HepG2 (cell line): ENCODE measurements around the gene ZFHX3. TPM values are rescaled to one million over a fixed set of nuclear protein-coding genes. Genes with fewer than 3 reads are reported as not detected.

Experiments used
- BRCA1 ChIP-seq: sonication (generic); formaldehyde crosslinking; IDR thresholded peaks from 2 replicates; pipeline ENCODE4 v1.4.0; 2020; ENCODE audit warnings: missing genetic modification reagents
- HINFP ChIP-seq: sonication (generic); formaldehyde crosslinking; IDR thresholded peaks from 2 replicates; pipeline ENCODE4 v1.4.0; 2020; ENCODE audit warnings: low read depth, mild to moderate bottlenecking, missing genetic modification reagents
- MTF1 ChIP-seq: sonication (generic); formaldehyde crosslinking; IDR thresholded peaks from 2 replicates; pipeline ENCODE4 v1.5.0; 2020; ENCODE audit warnings: missing genetic modification reagents
- PHF20 ChIP-seq: sonication (generic); formaldehyde crosslinking; IDR thresholded peaks from 2 replicates; pipeline ENCODE4 v1.5.0; 2020; ENCODE audit warnings: mild to moderate bottlenecking, missing genetic modification reagents
- ZBTB40 ChIP-seq, 2 experiments: fragments of 450-650 bp in 1 of 2; sonication (generic) in 1 of 2; formaldehyde crosslinking in 1 of 2; IDR thresholded peaks; 2 replicates each; pipeline versions ENCODE4 v1.6.1 to v1.8.0; 2016 to 2022; ENCODE audit warnings: antibody characterized with exemption in 1 of 2, mild to moderate bottlenecking in 1 of 2, missing genetic modification reagents in 1 of 2
- ZFYVE20 ChIP-seq: sonication (generic); formaldehyde crosslinking; IDR thresholded peaks from 2 replicates; pipeline ENCODE4 v1.8.0; 2023; ENCODE audit warnings: low read depth, mild to moderate bottlenecking, moderate library complexity, missing genetic modification reagents, borderline replicate concordance
- ZNF382 ChIP-seq: sonication (generic); formaldehyde crosslinking; IDR thresholded peaks from 2 replicates; pipeline ENCODE4 v1.5.0; 2020; ENCODE audit warnings: missing genetic modification reagents, mild to moderate bottlenecking, borderline replicate concordance
- polyA plus RNA-seq, 8 experiments: library from polyadenylated mRNA; depleted of rRNA in 3 of 8; stranded (reverse) in 7 of 8; unstranded in 1 of 8; fragments of >200 nt; fragmentation: Illumina TruSeq in 4 of 8; extraction: Trizol in 4 of 8; gene quantifications; 2 replicates each; pipeline versions ENCODE4 v1.2.1 to v1.2.3, GENCODE V29; 2011 to 2016; ENCODE audit warnings: low read depth in 4 of 8, missing spikeins in 1 of 8, mixed read lengths in 1 of 8; ENCODE audit not compliant: insufficient read depth in 1 of 8
- total RNA-seq, 5 experiments: library from RNA; depleted of rRNA; stranded (reverse); fragments of >200 nt; fragmentation: Illumina TruSeq; extraction: Trizol; gene quantifications; 2 replicates each; pipeline ENCODE4 v1.2.3, GENCODE V29; 2016; ENCODE audit warnings: low read depth in 1 of 5
- TF ChIP-seq, protein P1 (sequence below): sonication (generic); formaldehyde crosslinking; IDR thresholded peaks from 2 replicates; pipeline ENCODE4 v1.4.0; 2020; ENCODE audit warnings: mild to moderate bottlenecking, missing genetic modification reagents

ZFHX3 gene
- total and polyA plus RNA-seq, 2 of the 13 experiments (the other 11 are each of a cell fraction or from before 2014, with no cell fraction given) = 5.0 to 6.0 TPM

DNA sequence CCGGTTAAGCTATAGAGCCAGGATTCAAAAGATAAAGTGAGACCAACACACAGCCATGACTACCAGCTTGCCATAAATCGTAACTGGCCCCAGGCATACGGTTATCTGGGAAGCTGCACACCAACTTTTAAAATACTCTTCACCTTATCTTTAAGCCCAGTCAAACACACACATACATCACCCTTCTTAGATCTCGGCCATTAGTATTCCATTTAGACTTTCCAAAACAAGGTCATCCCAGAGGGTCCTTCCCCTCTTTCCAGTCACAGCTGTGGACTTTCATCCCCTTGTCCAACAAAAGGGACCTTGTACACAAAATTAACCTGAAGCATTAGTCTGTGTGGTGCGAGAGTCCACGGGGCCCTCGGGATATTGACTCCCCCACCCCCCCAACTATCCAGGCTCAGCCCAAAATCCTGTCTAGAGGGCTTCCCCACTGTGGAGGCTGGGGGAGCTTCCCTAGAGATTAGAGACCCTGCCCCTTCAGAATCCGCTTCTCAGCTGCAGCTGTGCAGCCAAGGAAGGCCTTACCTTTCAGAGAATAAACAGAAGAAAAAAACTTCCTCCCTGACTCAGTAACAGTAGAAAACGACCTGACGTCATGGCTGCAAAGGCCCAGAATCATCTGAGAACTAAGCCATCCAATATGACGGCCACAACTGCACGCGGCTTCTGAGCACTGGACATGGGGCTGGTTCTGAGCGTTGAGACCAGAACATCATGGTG is 9.9 kb downstream of the ZFHX3 start (continued):
- TF ChIP-seq, protein P1, sequence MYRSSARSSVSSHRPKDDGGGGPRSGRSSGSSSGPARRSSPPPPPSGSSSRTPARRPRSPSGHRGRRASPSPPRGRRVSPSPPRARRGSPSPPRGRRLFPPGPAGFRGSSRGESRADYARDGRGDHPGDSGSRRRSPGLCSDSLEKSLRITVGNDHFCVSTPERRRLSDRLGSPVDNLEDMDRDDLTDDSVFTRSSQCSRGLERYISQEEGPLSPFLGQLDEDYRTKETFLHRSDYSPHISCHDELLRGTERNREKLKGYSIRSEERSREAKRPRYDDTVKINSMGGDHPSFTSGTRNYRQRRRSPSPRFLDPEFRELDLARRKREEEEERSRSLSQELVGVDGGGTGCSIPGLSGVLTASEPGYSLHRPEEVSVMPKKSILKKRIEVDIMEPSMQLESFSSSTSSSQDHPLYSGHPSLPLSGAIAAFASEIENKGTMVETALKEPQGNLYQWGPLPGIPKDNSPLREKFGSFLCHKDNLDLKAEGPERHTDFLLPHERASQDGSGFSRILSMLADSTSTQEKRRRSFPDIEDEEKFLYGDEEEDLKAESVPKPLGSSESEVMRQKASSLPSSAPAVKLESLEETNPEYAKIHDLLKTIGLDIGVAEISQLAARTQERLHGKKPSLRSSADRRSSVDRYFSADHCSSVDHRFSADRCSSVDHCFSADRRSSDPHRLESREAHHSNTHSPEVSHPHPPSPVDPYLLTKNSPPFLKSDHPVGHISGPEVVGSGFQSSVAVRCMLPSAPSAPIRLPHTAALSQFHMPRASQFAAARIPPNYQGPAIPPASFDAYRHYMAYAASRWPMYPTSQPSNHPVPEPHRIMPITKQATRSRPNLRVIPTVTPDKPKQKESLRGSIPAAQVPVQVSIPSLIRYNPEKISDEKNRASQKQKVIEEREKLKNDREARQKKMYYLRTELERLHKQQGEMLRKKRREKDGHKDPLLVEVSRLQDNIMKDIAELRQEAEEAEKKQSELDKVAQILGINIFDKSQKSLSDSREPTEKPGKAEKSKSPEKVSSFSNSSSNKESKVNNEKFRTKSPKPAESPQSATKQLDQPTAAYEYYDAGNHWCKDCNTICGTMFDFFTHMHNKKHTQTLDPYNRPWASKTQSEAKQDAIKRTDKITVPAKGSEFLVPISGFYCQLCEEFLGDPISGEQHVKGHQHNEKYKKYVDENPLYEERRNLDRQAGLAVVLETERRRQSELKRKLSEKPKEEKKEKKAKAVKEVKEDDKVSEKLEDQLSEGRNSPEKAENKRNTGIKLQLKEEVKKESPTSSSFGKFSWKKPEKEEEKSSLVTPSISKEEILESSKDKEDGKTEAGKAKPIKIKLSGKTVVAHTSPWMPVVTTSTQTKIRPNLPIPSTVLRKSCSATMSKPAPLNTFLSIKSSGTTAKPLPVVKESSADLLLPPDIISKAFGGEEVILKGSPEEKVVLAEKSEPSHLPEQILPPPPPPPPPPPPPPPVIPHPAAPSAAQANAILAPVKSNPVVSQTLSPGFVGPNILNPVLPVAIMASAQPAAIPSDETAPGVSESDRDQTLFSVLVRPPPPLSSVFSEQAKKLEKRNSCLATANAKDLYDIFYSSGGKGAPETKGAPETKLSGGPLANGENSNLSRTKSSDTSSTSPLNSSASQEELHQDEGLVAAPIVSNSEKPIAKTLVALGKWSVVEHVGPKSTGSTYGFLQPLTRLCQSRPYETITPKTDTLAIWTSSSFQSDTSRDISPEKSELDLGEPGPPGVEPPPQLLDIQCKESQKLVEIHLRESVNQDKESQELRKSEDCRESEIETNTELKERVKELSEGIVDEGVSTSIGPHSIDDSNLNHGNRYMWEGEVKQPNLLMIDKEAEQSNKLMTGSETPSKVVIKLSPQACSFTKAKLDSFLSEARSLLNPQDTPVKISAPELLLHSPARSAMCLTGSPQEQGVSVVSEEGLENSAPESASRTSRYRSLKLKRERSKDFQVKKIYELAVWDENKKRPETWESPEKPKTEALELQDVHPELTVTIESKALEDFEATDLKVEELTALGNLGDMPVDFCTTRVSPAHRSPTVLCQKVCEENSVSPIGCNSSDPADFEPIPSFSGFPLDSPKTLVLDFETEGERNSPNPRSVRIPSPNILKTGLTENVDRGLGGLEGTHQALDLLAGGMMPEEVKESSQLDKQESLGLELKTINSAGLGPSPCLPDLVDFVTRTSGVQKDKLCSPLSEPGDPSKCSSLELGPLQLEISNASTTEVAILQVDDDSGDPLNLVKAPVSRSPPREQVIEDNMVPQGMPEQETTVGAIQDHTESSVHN (CRISPR knock-in tag) = 0 out of 2 replicates have a peak, but pooled peaks have one; percentile 55
- TF ChIP-seq ZFYVE20 (CRISPR knock-in tag) (no peak), BRCA1 (CRISPR knock-in tag) (no peak), PHF20 (CRISPR knock-in tag) (no peak; the same call in 1 of the 2 replicates), ZBTB40 (IDR thresholded peaks at IDR 0.05) (no peak), ZBTB40 (CRISPR knock-in tag; IDR thresholded peaks at IDR 0.05) (peak; percentile 31; the same call in 1 of the 2 replicates), ZNF382 (CRISPR knock-in tag) (no peak), MTF1 (CRISPR knock-in tag) (no peak), HINFP (CRISPR knock-in tag) (no peak)
